IMR-90 (cell line): ENCODE results near the gene TBCD. TPM values are rescaled to one million over a fixed set of nuclear protein-coding genes. Genes with fewer than 3 reads are reported as not detected.

ENCODE experiments used
- ATAC-seq: fragments of 200-7000 bp; cut with Tn5 transposase; 2 replicates; pipeline ENCODE4 v1.9.1; 2020; ENCODE audit warnings: low read depth, mild to moderate bottlenecking, moderate library complexity
- BruUV-seq: library from RNA; stranded (reverse); fragments of 400-500 nt; replicated peaks from 2 replicates; lab custom pipeline; 2021; lab: Mats Ljungman, UMichigan
- CTCF ChIA-PET: fragments of 300-600 bp; formaldehyde crosslinking; extraction: SDS; loops from one replicate; lab custom pipeline; 2021; ENCODE audit warnings: antibody characterized with exemption; lab: Yijun Ruan, JAX
- POLR2A ChIA-PET: fragments of 300-600 bp; sonication (Branson Sonifier 250); formaldehyde crosslinking; loops from one replicate; lab custom pipeline; 2022; ENCODE audit warnings: antibody characterized with exemption; ENCODE audit not compliant: unreplicated experiment; lab: Charles Lee
- DNase-seq: peaks from one replicate; pipeline ENCODE4 v3.0.0; 2013
- H2AFZ ChIP-seq: replicated peaks from 2 replicates; pipeline ENCODE3; 2013; ENCODE audit warnings: low read length, mild to moderate bottlenecking; ENCODE audit not compliant: poor library complexity
- H2AK5ac ChIP-seq: 2 replicates; pipeline ENCODE4 v1.6.1; 2013; ENCODE audit warnings: low read depth, low read length, inconsistent platforms
- H2AK9ac ChIP-seq: replicated peaks from 2 replicates; pipeline ENCODE3; 2013; ENCODE audit warnings: mild to moderate bottlenecking, low read depth, low read length, moderate library complexity; ENCODE audit not compliant: poor library complexity
- H2BK120ac ChIP-seq: 2 replicates; pipeline ENCODE4 v1.6.1; 2013; ENCODE audit warnings: low read depth, low read length, inconsistent platforms
- H2BK15ac ChIP-seq: 3 replicates; pipeline ENCODE4 v1.6.1; 2013; ENCODE audit warnings: low read depth, low read length, inconsistent platforms
- H2BK20ac ChIP-seq: 2 replicates; pipeline ENCODE4 v1.6.1; 2013; ENCODE audit warnings: low read depth, mild to moderate bottlenecking, inconsistent platforms, low read length, moderate library complexity
- H2BK5ac ChIP-seq: 2 replicates; pipeline ENCODE4 v1.6.1; 2013; ENCODE audit warnings: mild to moderate bottlenecking, low read depth, low read length, inconsistent platforms; ENCODE audit not compliant: poor library complexity, severe bottlenecking
- H3K14ac ChIP-seq: replicated peaks from 2 replicates; pipeline ENCODE4 v1.6.1; 2013; ENCODE audit warnings: low read depth, low read length, inconsistent platforms
- H3K18ac ChIP-seq: 2 replicates; pipeline ENCODE4 v1.6.1; 2013; ENCODE audit warnings: low read depth, low read length, control low read depth
- H3K23ac ChIP-seq: 2 replicates; pipeline ENCODE4 v1.6.1; 2013; ENCODE audit warnings: low read depth, low read length, inconsistent platforms
- H3K27ac ChIP-seq: 2 replicates; pipeline ENCODE4 v1.5.1; 2013; ENCODE audit warnings: mild to moderate bottlenecking, control low read depth, low read length; ENCODE audit not compliant: insufficient read depth
- H3K27me3 ChIP-seq: 2 replicates; pipeline ENCODE4 v1.6.1; 2013; ENCODE audit warnings: low read length; ENCODE audit not compliant: control insufficient read depth, insufficient read depth
- H3K36me3 ChIP-seq: 2 replicates; pipeline ENCODE4 v1.6.1; 2013; ENCODE audit warnings: low read length, mixed read lengths; ENCODE audit not compliant: control insufficient read depth, insufficient read depth
- H3K4ac ChIP-seq: 2 replicates; pipeline ENCODE4 v1.6.1; 2013; ENCODE audit warnings: low read depth, low read length, inconsistent platforms
- H3K4me1 ChIP-seq: 2 replicates; pipeline ENCODE4 v1.6.1; 2013; ENCODE audit warnings: low read length, mixed read lengths; ENCODE audit not compliant: control insufficient read depth, insufficient read depth
- H3K4me2 ChIP-seq: 2 replicates; pipeline ENCODE4 v1.6.1; 2013; ENCODE audit warnings: low read depth, mild to moderate bottlenecking, control low read depth, low read length, moderate library complexity
- H3K4me3 ChIP-seq: 2 replicates; pipeline ENCODE4 v1.5.1; 2013; ENCODE audit warnings: low read depth, mild to moderate bottlenecking, control low read depth, low read length, moderate library complexity; ENCODE audit not compliant: insufficient read depth
- H3K56ac ChIP-seq: 2 replicates; pipeline ENCODE4 v1.6.1; 2013; ENCODE audit warnings: low read length, inconsistent platforms; ENCODE audit not compliant: insufficient read depth; ENCODE audit errors: extremely low read depth
- H3K79me1 ChIP-seq, 2 experiments: 2 replicates each; pipeline ENCODE4 v1.6.1; 2013; ENCODE audit warnings: low read length in 2 of 2, inconsistent platforms in 1 of 2, low read depth in 1 of 2
- H3K9ac ChIP-seq: 2 replicates; pipeline ENCODE4 v1.6.1; 2013; ENCODE audit warnings: low read depth, low read length, control low read depth
- H3K9me1 ChIP-seq: 2 replicates; pipeline ENCODE4 v1.6.1; 2013; ENCODE audit warnings: low read length, inconsistent platforms; ENCODE audit not compliant: insufficient read depth
- H3K9me3 ChIP-seq: 2 replicates; pipeline ENCODE4 v1.6.1; 2013; ENCODE audit warnings: low read length; ENCODE audit not compliant: control insufficient read depth, insufficient read depth
- H4K20me1 ChIP-seq: 2 replicates; pipeline ENCODE4 v1.6.1; 2013; ENCODE audit warnings: low read length, inconsistent platforms; ENCODE audit not compliant: insufficient read depth
- H4K5ac ChIP-seq: 2 replicates; pipeline ENCODE4 v1.6.1; 2013; ENCODE audit warnings: mild to moderate bottlenecking, low read depth, low read length, control low read depth
- H4K8ac ChIP-seq, 2 experiments: 2 replicates each; pipeline ENCODE4 v1.6.1; 2013; ENCODE audit warnings: low read depth in 2 of 2, low read length in 2 of 2, control low read depth in 1 of 2, inconsistent platforms in 1 of 2
- H4K91ac ChIP-seq: 2 replicates; pipeline ENCODE4 v1.6.1; 2013; ENCODE audit warnings: low read depth, low read length, inconsistent platforms; ENCODE audit not compliant: insufficient read depth
- CHD1 ChIP-seq: IDR thresholded peaks from 2 replicates; pipeline ENCODE4 v1.6.1; 2012; ENCODE audit warnings: low read depth, low read length, improper control_type of control experiment
- ELK1 ChIP-seq: fragments of 150-350 bp; IDR thresholded peaks from 2 replicates; pipeline ENCODE4 v1.6.1; 2016; ENCODE audit warnings: low read depth, mild to moderate bottlenecking, low read length, moderate library complexity, borderline replicate concordance
- WGBS, 2 experiments: methylation state at CpG; one replicate each; pipeline versions ENCODE4 v1.1.5 to v1.1.7; 2013; ENCODE audit warnings: missing lambda C conversion rate in 2 of 2; ENCODE audit not compliant: insufficient read length in 1 of 2; ENCODE audit errors: extremely low coverage in 2 of 2; 5-methylcytosine and 5-hydroxymethylcytosine counted together
- dilution Hi-C: fragments of 300-500 bp; cut with HindIII; formaldehyde crosslinking; loops from one replicate; pipeline ENCODE4 v1.14.3; 2018; ENCODE audit warnings: low sequenced_read_pairs; ENCODE audit not compliant: unreplicated experiment
- in situ Hi-C: fragments of 300-500 bp; cut with MboI; formaldehyde crosslinking; loops from 3 replicates; pipeline ENCODE4 v1.14.3; 2019; ENCODE audit warnings: low sequenced_read_pairs, inconsistent platforms, mixed read lengths
- intact Hi-C: fragments of 100-400 bp; cut with micrococcal nuclease; formaldehyde crosslinking; loops from 2 replicates; pipeline ENCODE4 v1.10.0; 2022
- polyA plus RNA-seq, 3 experiments: library from polyadenylated mRNA; depleted of rRNA; stranded (reverse); fragments of >200 nt; gene quantifications; 2 replicates each; pipeline ENCODE4 v1.2.3, GENCODE V29; 2012; ENCODE audit warnings: low replicate concordance in 1 of 3
- total RNA-seq: library from RNA; depleted of rRNA; stranded (reverse); fragments of >200 nt; gene quantifications from 2 replicates; pipeline ENCODE4 v1.2.3, GENCODE V29; 2012

The TBCD gene
- total and polyA plus RNA-seq, 2 of the 4 experiments (the other 2 are of a cell fraction) = 21.9 to 54.5 TPM

DNA sequence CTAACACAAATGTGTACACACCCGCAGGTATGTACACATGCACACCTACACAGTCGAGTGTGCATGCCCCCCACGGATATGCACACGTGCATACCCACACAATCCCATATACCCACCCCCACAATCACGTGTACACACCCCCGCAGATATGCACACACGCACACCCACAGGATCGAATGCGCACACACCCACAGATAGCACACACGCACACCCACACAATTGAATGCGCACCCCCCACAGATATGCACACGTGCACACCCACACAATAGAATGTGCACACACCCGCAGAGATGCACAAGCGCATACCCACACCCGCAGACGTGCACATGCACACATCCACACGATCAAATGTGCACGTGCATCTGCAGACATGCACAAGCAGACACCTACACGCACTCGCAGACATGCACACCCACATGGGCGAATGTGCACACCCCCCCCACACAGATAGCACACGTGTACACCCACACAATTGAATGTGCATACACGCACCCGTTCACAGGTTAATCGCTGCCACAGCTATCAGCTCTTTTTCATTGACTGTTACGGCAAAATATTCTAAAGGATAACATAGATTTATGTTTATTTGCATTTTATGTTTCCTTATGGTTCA is 77.1 kb downstream of the TBCD start:
- ATAC-seq (no peak), DNase-seq (no peak)
- intact Hi-C loops = no loop called here
- TF ChIP-seq CHD1 (no peak), ELK1 (no peak)
- in situ Hi-C loops = no loop called here
- peaks cover 16 to 34% of the 10 kb centered on the region in 2 experiments; a peak in 3 of 4 replicates for H3K79me1 ChIP-seq
- no peak overlapping the region for H3K18ac ChIP-seq
- H3K9me3 ChIP-seq = no peaks in the 10 kb centered on the region
- H3K36me3 ChIP-seq = peaks cover 23% of the 10 kb centered on the region
- H2BK20ac ChIP-seq = no peak overlapping the region
- H3K27me3 ChIP-seq = no peaks in the 10 kb centered on the region
- ChIA-PET CTCF (no interaction called here), POLR2A (no interaction called here)
- peaks cover 10% of the 10 kb centered on the region for H4K20me1 ChIP-seq
- H2AK5ac ChIP-seq = no peak overlapping the region
- H3K4me2 ChIP-seq = no peak overlapping the region
- H4K91ac ChIP-seq = no peak overlapping the region
- no peak overlapping the region for H3K9ac ChIP-seq
- no peak overlapping the region for H2BK120ac ChIP-seq
- H2BK5ac ChIP-seq = no peak overlapping the region
- H3K4me3 ChIP-seq = no peak overlapping the region
- H3K23ac ChIP-seq = no peak overlapping the region
- no peak overlapping the region for H2BK15ac ChIP-seq
- BruUV-seq = no TSS peak
- H4K5ac ChIP-seq = no peak overlapping the region
- H2AK9ac ChIP-seq = no peak overlapping the region
- no peak overlapping the region for H2AFZ ChIP-seq
- no peak overlapping the region for H3K56ac ChIP-seq
- 99% methylated on average over 14 of the region's 26 CpGs; no CpG with 5 or more reads in 1 of the 2 experiments for WGBS, 2 experiments
- no peak overlapping the region for H3K4ac ChIP-seq
- H3K27ac ChIP-seq = no peak overlapping the region
- dilution Hi-C loops = no loop called here
- no peaks in the 10 kb centered on the region; the same call in 1 of the 2 replicates for H3K4me1 ChIP-seq
- H3K14ac ChIP-seq = no peak overlapping the region
- no peak overlapping the region for H4K8ac ChIP-seq
- H3K9me1 ChIP-seq = peaks cover 21% of the 10 kb centered on the region
